Keratinocyte (primary cell): ENCODE measurements around the gene TACC2. TPM values are rescaled to one million over a fixed set of nuclear protein-coding genes. Genes with fewer than 3 reads are reported as not detected.

Experiments
- DNase-seq: peaks from one replicate; pipeline ENCODE4 v3.0.0-alpha.2; 2011; ENCODE audit warnings: low read depth, missing footprints, low spot score
- FAIRE-seq: peaks from 2 replicates; lab custom pipeline; 2011; peaks lifted over from hg19 to GRCh38; lab: Jason Lieb, UNC
- H2AFZ ChIP-seq: 2 replicates; pipeline ENCODE4 v1.6.0; 2012; ENCODE audit warnings: low read length, control low read depth, inconsistent platforms; ENCODE audit not compliant: control insufficient read depth
- H3K27ac ChIP-seq: 2 replicates; pipeline ENCODE4 v1.5.1; 2011; ENCODE audit warnings: low read length; ENCODE audit not compliant: control insufficient read depth, insufficient read depth
- H3K27me3 ChIP-seq: 3 replicates; pipeline ENCODE4 v1.6.0; 2011; ENCODE audit warnings: low read length; ENCODE audit not compliant: control insufficient read depth, insufficient read depth; ENCODE audit errors: extremely low read depth
- H3K36me3 ChIP-seq, 2 experiments: 2 replicates in 1 of 2; 3 replicates in 1 of 2; pipeline ENCODE4 v1.5.1; 2011; ENCODE audit warnings: low read length in 2 of 2, mild to moderate bottlenecking in 1 of 2; ENCODE audit not compliant: control insufficient read depth in 2 of 2, insufficient read depth in 2 of 2; ENCODE audit errors: extremely low read depth in 1 of 2
- H3K4me1 ChIP-seq: 3 replicates; pipeline ENCODE4 v1.5.1; 2011; ENCODE audit warnings: low read length; ENCODE audit not compliant: control insufficient read depth, insufficient read depth; ENCODE audit errors: extremely low read depth
- H3K4me2 ChIP-seq: 3 replicates; pipeline ENCODE4 v1.6.0; 2011; ENCODE audit warnings: low read depth, low read length; ENCODE audit not compliant: control insufficient read depth, insufficient read depth; ENCODE audit errors: extremely low read depth
- H3K4me3 ChIP-seq, 3 experiments: fragments of 200-600 bp in 1 of 3; sonication (generic) in 1 of 3; 2 replicates in 2 of 3; 3 replicates in 1 of 3; pipeline ENCODE4 v1.5.1; 2011 to 2016; ENCODE audit warnings: low read length in 3 of 3, mild to moderate bottlenecking in 3 of 3, control low read depth in 2 of 3, inconsistent platforms in 1 of 3, low read depth in 1 of 3, mixed read lengths in 1 of 3, mixed run types in 1 of 3, moderate library complexity in 1 of 3; ENCODE audit not compliant: control insufficient read depth in 2 of 3, insufficient read depth in 2 of 3; ENCODE audit errors: extremely low read depth in 1 of 3
- H3K79me2 ChIP-seq: 2 replicates; pipeline ENCODE4 v1.6.0; 2012; ENCODE audit warnings: low read length; ENCODE audit not compliant: control insufficient read depth, insufficient read depth
- H3K9ac ChIP-seq: 3 replicates; pipeline ENCODE4 v1.6.0; 2011; ENCODE audit warnings: low read length; ENCODE audit not compliant: control insufficient read depth, insufficient read depth; ENCODE audit errors: extremely low read depth
- H3K9me1 ChIP-seq: 3 replicates; pipeline ENCODE4 v1.6.0; 2011; ENCODE audit warnings: low read length; ENCODE audit not compliant: control insufficient read depth, insufficient read depth; ENCODE audit errors: extremely low read depth
- H3K9me3 ChIP-seq: 2 replicates; pipeline ENCODE4 v1.5.1; 2012; ENCODE audit warnings: low read depth, low read length; ENCODE audit not compliant: control insufficient read depth
- H4K20me1 ChIP-seq: 3 replicates; pipeline ENCODE4 v1.6.0; 2011; ENCODE audit warnings: low read length; ENCODE audit not compliant: control insufficient read depth, insufficient read depth; ENCODE audit errors: extremely low read depth
- CTCF ChIP-seq, 3 experiments: IDR thresholded peaks in 1 of 3; conservative IDR thresholded peaks in 1 of 3; optimal IDR thresholded peaks in 1 of 3; 2 replicates in 2 of 3; 3 replicates in 1 of 3; pipeline versions ENCODE3 to v1.5.1; 2011; ENCODE audit warnings: low read length in 3 of 3, mild to moderate bottlenecking in 3 of 3, moderate library complexity in 2 of 3, control low read depth in 1 of 3, inconsistent platforms in 1 of 3; ENCODE audit not compliant: insufficient read depth in 2 of 3; ENCODE audit errors: extremely low read depth in 1 of 3
- EZH2 ChIP-seq: IDR thresholded peaks from one replicate; pipeline ENCODE4 v1.6.1; 2012; ENCODE audit warnings: inconsistent platforms, mild to moderate bottlenecking, low read length, moderate library complexity
- dilution Hi-C: fragments of 300-500 bp; cut with MboI; formaldehyde crosslinking; loops from one replicate; pipeline ENCODE4 v1.7.0; 2020; ENCODE audit warnings: low sequenced_read_pairs; ENCODE audit not compliant: extremely low pct_ligation_motif_present
- polyA plus RNA-seq, 5 experiments: library from polyadenylated mRNA; depleted of rRNA in 3 of 5; stranded (reverse) in 3 of 5; stranded (forward) in 1 of 5; unstranded in 1 of 5; fragments of >200 nt; gene quantifications; 1 replicate in 1 of 5; 2 replicates in 3 of 5; 3 replicates in 1 of 5; pipeline versions ENCODE4 v1.2.1 to v1.2.3, GENCODE V29; 2011 to 2012; ENCODE audit warnings: missing spikeins in 2 of 5, low read depth in 1 of 5, low replicate concordance in 1 of 5

TACC2 gene
- polyA plus RNA-seq, 1 donor (not counting 4 experiments of a cell fraction or from before 2014, with no cell fraction given), result 12.8 TPM

GRCh38 chr10:122078965-122079795 is 90.2 kb downstream of the TACC2 start:
- H2AFZ ChIP-seq, result no peak overlapping the region
- H3K9me1 ChIP-seq, result no peaks in the 10 kb centered on the region
- TF ChIP-seq EZH2 (no peak), CTCF (optimal IDR thresholded peaks at IDR 0.05 in 1 of 3, IDR thresholded peaks at IDR 0.05 in 1 of 3, conservative IDR thresholded peaks at IDR 0.05 in 1 of 3; ENCODE audit: extremely low read depth in 1 of 3, insufficient read depth in 2 of 3, low read length in 3 of 3) (no peak)
- DNase-seq, result no peak
- no peak overlapping the region for H3K9ac ChIP-seq
- dilution Hi-C loops, result no loop called here
- no peaks in the 10 kb centered on the region for H4K20me1 ChIP-seq
- H3K36me3 ChIP-seq, result no peaks in the 10 kb centered on the region
- H3K27me3 ChIP-seq, result no peaks in the 10 kb centered on the region
- H3K4me1 ChIP-seq, result peaks cover 30% of the 10 kb centered on the region
- FAIRE-seq, result no peak
- H3K4me3 ChIP-seq, result no peak overlapping the region
- H3K79me2 ChIP-seq, result no peaks in the 10 kb centered on the region
- H3K27ac ChIP-seq, result no peak overlapping the region
- H3K9me3 ChIP-seq, result no peaks in the 10 kb centered on the region
- H3K4me2 ChIP-seq, result no peak overlapping the region

GRCh38 chr10:122082616-122083477 is 93.9 kb downstream of the TACC2 start:
- TF ChIP-seq EZH2, result no peak
- TF ChIP-seq CTCF (optimal IDR thresholded peaks at IDR 0.05 in 1 of 3, IDR thresholded peaks at IDR 0.05 in 1 of 3, conservative IDR thresholded peaks at IDR 0.05 in 1 of 3; ENCODE audit: extremely low read depth in 1 of 3, insufficient read depth in 2 of 3, low read length in 3 of 3), result no peak
- H3K9me3 ChIP-seq, result no peaks in the 10 kb centered on the region
- no peak overlapping the region for H3K4me2 ChIP-seq
- dilution Hi-C loops, result no loop called here
- H3K4me1 ChIP-seq, result peaks cover 63% of the 10 kb centered on the region
- H3K9me1 ChIP-seq, result no peaks in the 10 kb centered on the region
- H4K20me1 ChIP-seq, result no peaks in the 10 kb centered on the region
- H3K4me3 ChIP-seq, result no peak overlapping the region
- no peak overlapping the region for H3K27ac ChIP-seq
- no peak overlapping the region for H3K9ac ChIP-seq
- DNase-seq (no peak), FAIRE-seq (no peak)
- no peaks in the 10 kb centered on the region for H3K27me3 ChIP-seq
- H3K36me3 ChIP-seq, result no peaks in the 10 kb centered on the region
- H3K79me2 ChIP-seq, result no peaks in the 10 kb centered on the region
- no peak overlapping the region for H2AFZ ChIP-seq
